PC-3 (cell line): ENCODE measurements around the gene CFHR4.

Experiments used
- CTCF ChIP-seq: fragments of 300-600 bp; sonication (generic); conservative IDR thresholded peaks from 2 replicates; pipeline ENCODE4 v1.5.1; 2017; ENCODE audit warnings: antibody characterized with exemption, low read depth, mild to moderate bottlenecking, low read length
- EZH2 ChIP-seq: fragments of 300-600 bp; sonication (generic); IDR thresholded peaks from one replicate; pipeline ENCODE4 v1.6.1; 2017; ENCODE audit warnings: antibody characterized with exemption, mild to moderate bottlenecking, low read length; ENCODE audit not compliant: unreplicated experiment

GRCh38 chr1:196887515-196888239 is at the start of gene CFHR4:
- TF ChIP-seq EZH2 (no peak), CTCF (no peak)
